ENCODE results near the gene SPPL3.

Gene SPPL3

DNA sequence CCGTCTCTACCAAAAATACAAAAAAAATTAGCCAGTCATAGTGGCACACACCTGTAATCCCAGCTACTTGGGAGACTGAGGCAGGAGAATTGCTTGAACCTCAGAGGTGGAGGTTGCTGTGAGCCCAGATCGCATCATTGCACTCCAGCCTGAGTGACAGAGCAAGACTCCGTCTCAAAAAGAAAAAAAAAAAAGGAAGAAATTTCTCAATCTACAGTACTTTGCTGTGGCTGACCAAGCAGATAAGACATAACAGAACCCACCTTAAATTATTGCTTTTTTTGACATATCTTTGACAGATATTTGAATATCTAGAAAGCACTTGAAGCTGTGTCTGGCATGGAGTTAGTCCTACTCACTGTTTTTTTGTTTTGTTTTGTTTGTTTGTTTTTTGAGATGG lies 39.3 kb upstream of the SPPL3 start (continued):
- TF ChIP-seq, protein P1, sequence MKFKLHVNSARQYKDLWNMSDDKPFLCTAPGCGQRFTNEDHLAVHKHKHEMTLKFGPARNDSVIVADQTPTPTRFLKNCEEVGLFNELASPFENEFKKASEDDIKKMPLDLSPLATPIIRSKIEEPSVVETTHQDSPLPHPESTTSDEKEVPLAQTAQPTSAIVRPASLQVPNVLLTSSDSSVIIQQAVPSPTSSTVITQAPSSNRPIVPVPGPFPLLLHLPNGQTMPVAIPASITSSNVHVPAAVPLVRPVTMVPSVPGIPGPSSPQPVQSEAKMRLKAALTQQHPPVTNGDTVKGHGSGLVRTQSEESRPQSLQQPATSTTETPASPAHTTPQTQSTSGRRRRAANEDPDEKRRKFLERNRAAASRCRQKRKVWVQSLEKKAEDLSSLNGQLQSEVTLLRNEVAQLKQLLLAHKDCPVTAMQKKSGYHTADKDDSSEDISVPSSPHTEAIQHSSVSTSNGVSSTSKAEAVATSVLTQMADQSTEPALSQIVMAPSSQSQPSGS (tag by site-specific recombination; IDR thresholded peaks at IDR 0.05; ENCODE audit: low read depth): no peak
- TF ChIP-seq KLF16 (tag by site-specific recombination; IDR thresholded peaks at IDR 0.05) (no peak), ZFP69B (tag by site-specific recombination; IDR thresholded peaks at IDR 0.05) (no peak), ZNF558 (tag by site-specific recombination; IDR thresholded peaks at IDR 0.05) (no peak), ZNF23 (tag by site-specific recombination; IDR thresholded peaks at IDR 0.05; ENCODE audit: borderline replicate concordance) (no peak), SALL2 (tag by site-specific recombination; IDR thresholded peaks at IDR 0.05; ENCODE audit: borderline replicate concordance) (no peak), ZNF596 (tag by site-specific recombination; IDR thresholded peaks at IDR 0.05) (no peak), TCF7L2 (IDR thresholded peaks at IDR 0.05; ENCODE audit: borderline replicate concordance, low read depth, low read length) (no peak), OVOL3 (tag by site-specific recombination; IDR thresholded peaks at IDR 0.05) (no peak), ZNF791 (tag by site-specific recombination; IDR thresholded peaks at IDR 0.05) (no peak)
- TF ChIP-seq, protein P2, sequence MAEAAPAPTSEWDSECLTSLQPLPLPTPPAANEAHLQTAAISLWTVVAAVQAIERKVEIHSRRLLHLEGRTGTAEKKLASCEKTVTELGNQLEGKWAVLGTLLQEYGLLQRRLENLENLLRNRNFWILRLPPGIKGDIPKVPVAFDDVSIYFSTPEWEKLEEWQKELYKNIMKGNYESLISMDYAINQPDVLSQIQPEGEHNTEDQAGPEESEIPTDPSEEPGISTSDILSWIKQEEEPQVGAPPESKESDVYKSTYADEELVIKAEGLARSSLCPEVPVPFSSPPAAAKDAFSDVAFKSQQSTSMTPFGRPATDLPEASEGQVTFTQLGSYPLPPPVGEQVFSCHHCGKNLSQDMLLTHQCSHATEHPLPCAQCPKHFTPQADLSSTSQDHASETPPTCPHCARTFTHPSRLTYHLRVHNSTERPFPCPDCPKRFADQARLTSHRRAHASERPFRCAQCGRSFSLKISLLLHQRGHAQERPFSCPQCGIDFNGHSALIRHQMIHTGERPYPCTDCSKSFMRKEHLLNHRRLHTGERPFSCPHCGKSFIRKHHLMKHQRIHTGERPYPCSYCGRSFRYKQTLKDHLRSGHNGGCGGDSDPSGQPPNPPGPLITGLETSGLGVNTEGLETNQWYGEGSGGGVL (tag by site-specific recombination; IDR thresholded peaks at IDR 0.05): no peak

DNA sequence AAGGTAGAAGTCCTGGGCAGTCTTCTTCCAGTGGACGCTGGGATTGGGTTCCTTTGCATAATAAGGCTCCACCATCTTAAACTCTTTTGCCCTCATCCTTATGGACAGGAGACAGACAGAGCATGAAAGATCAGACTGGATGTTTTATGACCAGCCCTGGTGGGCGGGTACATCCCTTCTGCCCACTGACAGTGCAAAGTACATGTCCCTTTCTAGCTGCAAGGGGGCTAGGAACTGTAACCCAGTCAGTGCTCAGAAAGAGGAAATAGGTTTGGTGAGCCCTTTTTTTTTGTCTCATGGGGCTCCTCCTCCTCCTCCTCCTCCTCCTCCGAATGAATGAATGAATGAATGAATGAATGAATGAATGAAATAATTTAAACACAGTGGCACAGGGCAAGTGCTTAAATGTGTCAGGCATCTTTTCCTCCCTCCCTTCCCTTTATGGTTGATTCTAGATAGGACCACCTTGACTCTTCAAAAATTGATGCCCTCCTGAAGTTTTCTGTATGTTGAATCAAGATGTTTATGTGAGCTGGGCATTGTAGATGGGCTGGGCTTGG lies 37.8 kb upstream of the SPPL3 start:
- Histone ChIP-seq H3K27ac (ENCODE audit: extremely low read depth, low read depth, low read length) (no peak overlapping the region), H3K4me3 (ENCODE audit: low read depth, low read length) (no peak overlapping the region), H3K9me3 (ENCODE audit: control insufficient read depth, insufficient read depth, low read depth, low read length) (no peaks in the 10 kb centered on the region), H3K4me1 (ENCODE audit: control insufficient read depth, insufficient read depth, low read length) (no peaks in the 10 kb centered on the region), H3K36me3 (ENCODE audit: control insufficient read depth in 2 of 2, insufficient read depth in 1 of 2, low read length in 2 of 2) (no peaks in the 10 kb centered on the region)
- CTCF ChIA-PET: interaction anchor here (0.6 to 0.7 kb wide), 5 partner anchors 19 to 501 kb away, joined by 3 to 5 read pairs (median 4); no protein-coding TSS in a partner anchor
- POLR2A ChIA-PET: no interaction called here
- TF ChIP-seq, protein P3, sequence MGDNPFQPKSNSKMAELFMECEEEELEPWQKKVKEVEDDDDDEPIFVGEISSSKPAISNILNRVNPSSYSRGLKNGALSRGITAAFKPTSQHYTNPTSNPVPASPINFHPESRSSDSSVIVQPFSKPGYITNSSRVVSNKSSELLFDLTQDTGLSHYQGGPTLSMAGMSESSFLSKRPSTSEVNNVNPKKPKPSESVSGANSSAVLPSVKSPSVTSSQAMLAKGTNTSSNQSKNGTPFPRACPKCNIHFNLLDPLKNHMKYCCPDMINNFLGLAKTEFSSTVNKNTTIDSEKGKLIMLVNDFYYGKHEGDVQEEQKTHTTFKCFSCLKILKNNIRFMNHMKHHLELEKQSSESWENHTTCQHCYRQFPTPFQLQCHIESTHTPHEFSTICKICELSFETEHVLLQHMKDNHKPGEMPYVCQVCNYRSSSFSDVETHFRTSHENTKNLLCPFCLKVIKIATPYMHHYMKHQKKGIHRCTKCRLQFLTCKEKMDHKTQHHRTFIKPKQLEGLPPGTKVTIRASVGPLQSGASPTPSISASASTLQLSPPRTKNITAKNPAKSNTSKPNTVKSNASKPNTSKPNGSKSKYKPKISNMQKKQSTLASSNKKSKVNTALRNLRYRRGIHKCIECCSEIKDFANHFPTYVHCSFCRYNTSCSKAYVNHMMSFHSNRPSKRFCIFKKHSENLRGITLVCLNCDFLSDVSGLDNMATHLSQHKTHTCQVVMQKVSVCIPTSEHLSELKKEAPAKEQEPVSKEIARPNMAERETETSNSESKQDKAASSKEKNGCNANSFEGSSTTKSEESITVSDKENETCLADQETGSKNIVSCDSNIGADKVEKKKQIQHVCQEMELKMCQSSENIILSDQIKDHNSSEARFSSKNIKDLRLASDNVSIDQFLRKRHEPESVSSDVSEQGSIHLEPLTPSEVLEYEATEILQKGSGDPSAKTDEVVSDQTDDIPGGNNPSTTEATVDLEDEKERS (tag by site-specific recombination; IDR thresholded peaks at IDR 0.05): no peak
- TF ChIP-seq ZFP37 (tag by site-specific recombination; IDR thresholded peaks at IDR 0.05) (no peak), ZNF658 (tag by site-specific recombination; IDR thresholded peaks at IDR 0.05) (no peak), ZNF19 (tag by site-specific recombination; IDR thresholded peaks at IDR 0.05; ENCODE audit: low read depth) (no peak), SCRT2 (tag by site-specific recombination; IDR thresholded peaks at IDR 0.05) (no peak), ZBTB8A (tag by site-specific recombination; IDR thresholded peaks at IDR 0.05) (no peak), ZNF175 (tag by site-specific recombination; IDR thresholded peaks at IDR 0.05) (no peak), ZNF214 (tag by site-specific recombination; IDR thresholded peaks at IDR 0.05; ENCODE audit: borderline replicate concordance) (no peak), REPIN1 (tag by site-specific recombination; IDR thresholded peaks at IDR 0.05; ENCODE audit: low read depth) (no peak), ZNF558 (tag by site-specific recombination; IDR thresholded peaks at IDR 0.05) (no peak), ZNF404 (tag by site-specific recombination; IDR thresholded peaks at IDR 0.05) (no peak), ZNF629 (tag by site-specific recombination; IDR thresholded peaks at IDR 0.05) (no peak), ZNF366 (tag by site-specific recombination; conservative IDR thresholded peaks at IDR 0.05) (no peak), ZNF654 (tag by site-specific recombination; IDR thresholded peaks at IDR 0.05; ENCODE audit: low read depth) (no peak), ZNF549 (tag by site-specific recombination; IDR thresholded peaks at IDR 0.05) (no peak), KLF10 (tag by site-specific recombination; IDR thresholded peaks at IDR 0.05) (no peak), SALL2 (tag by site-specific recombination; IDR thresholded peaks at IDR 0.05; ENCODE audit: borderline replicate concordance) (no peak)
- TF ChIP-seq, protein P4, sequence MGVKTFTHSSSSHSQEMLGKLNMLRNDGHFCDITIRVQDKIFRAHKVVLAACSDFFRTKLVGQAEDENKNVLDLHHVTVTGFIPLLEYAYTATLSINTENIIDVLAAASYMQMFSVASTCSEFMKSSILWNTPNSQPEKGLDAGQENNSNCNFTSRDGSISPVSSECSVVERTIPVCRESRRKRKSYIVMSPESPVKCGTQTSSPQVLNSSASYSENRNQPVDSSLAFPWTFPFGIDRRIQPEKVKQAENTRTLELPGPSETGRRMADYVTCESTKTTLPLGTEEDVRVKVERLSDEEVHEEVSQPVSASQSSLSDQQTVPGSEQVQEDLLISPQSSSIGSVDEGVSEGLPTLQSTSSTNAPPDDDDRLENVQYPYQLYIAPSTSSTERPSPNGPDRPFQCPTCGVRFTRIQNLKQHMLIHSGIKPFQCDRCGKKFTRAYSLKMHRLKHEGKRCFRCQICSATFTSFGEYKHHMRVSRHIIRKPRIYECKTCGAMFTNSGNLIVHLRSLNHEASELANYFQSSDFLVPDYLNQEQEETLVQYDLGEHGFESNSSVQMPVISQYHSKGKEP (tag by site-specific recombination; IDR thresholded peaks at IDR 0.05): no peak
- TF ChIP-seq, protein P5, sequence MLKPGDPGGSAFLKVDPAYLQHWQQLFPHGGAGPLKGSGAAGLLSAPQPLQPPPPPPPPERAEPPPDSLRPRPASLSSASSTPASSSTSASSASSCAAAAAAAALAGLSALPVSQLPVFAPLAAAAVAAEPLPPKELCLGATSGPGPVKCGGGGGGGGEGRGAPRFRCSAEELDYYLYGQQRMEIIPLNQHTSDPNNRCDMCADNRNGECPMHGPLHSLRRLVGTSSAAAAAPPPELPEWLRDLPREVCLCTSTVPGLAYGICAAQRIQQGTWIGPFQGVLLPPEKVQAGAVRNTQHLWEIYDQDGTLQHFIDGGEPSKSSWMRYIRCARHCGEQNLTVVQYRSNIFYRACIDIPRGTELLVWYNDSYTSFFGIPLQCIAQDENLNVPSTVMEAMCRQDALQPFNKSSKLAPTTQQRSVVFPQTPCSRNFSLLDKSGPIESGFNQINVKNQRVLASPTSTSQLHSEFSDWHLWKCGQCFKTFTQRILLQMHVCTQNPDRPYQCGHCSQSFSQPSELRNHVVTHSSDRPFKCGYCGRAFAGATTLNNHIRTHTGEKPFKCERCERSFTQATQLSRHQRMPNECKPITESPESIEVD (tag by site-specific recombination; IDR thresholded peaks at IDR 0.05): no peak

Data from HEK293 (cell line).